Astrocyte (in vitro differentiated cells and primary cell): Measurements from ENCODE around the gene IBTK.

ENCODE experiments used
- EZH2 ChIP-seq: IDR thresholded peaks from 2 replicates; pipeline ENCODE4 v1.6.1; 2012; ENCODE audit warnings: mild to moderate bottlenecking, low read length, inconsistent platforms; ENCODE audit not compliant: insufficient read depth
- TF ChIP-seq, protein P1 (sequence below): IDR thresholded peaks from 2 replicates; pipeline ENCODE4 v1.5.1; 2011; ENCODE audit warnings: low read depth, mild to moderate bottlenecking, inconsistent platforms, low read length, moderate library complexity; ENCODE audit not compliant: insufficient read depth

DNA sequence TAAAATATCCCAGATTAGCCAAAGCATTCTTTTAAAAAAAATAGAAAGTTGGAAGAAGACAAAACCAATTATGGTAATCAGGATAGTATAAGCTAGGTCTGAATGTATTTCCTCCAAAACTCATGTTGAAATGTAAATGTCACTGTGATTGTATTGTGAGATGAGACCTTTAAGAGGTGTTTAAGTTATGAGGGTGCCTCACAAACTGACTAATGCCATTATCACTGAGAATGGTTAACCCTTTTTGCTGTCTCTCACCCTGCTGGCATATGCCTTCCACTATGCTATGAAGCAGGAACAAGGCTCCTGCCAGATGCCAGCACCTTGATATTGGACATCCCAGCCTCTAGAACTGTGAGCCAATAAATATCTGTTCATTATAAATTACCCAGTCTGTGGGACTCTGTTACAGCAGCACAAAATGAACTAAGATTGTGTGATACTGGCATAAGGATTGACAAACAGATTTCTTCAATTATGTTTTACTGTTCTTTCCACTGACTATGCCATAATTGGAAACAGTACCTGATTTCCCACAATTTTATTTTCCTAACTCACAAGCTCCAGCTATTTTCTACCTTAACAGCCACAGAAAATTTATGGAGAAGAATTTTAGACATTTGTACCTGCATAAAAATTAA is 63.8 kb downstream of the IBTK start:
- TF ChIP-seq, protein P1, sequence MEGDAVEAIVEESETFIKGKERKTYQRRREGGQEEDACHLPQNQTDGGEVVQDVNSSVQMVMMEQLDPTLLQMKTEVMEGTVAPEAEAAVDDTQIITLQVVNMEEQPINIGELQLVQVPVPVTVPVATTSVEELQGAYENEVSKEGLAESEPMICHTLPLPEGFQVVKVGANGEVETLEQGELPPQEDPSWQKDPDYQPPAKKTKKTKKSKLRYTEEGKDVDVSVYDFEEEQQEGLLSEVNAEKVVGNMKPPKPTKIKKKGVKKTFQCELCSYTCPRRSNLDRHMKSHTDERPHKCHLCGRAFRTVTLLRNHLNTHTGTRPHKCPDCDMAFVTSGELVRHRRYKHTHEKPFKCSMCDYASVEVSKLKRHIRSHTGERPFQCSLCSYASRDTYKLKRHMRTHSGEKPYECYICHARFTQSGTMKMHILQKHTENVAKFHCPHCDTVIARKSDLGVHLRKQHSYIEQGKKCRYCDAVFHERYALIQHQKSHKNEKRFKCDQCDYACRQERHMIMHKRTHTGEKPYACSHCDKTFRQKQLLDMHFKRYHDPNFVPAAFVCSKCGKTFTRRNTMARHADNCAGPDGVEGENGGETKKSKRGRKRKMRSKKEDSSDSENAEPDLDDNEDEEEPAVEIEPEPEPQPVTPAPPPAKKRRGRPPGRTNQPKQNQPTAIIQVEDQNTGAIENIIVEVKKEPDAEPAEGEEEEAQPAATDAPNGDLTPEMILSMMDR, result no peak
- TF ChIP-seq EZH2, result no peak
